GM19328 (cell line): ENCODE measurements around the gene CLDN5.

Source experiments
- ATAC-seq: cut with Tn5 transposase; IDR thresholded peaks from one replicate; pipeline ENCODE4 v1.9.1; 2021; ENCODE audit warnings: mild to moderate bottlenecking, moderate library complexity; ENCODE audit not compliant: unreplicated experiment

The CLDN5 gene

GRCh38 chr22:19506212-19506611, 18.0 kb downstream of the CLDN5 start:
- no peak for ATAC-seq

GRCh38 chr22:19505735-19506126, 18.5 kb downstream of the CLDN5 start:
- ATAC-seq: no peak

GRCh38 chr22:19504900-19505734, 19.1 kb downstream of the CLDN5 start:
- ATAC-seq: no peak

- ATAC-seq: no peak
These were observed 20.3 kb downstream of the CLDN5 start for GRCh38 chr22:19503869-19504268.

- no peak for ATAC-seq
These were observed 20.8 kb downstream of the CLDN5 start for GRCh38 chr22:19503367-19503766.

- ATAC-seq: no peak
These were observed 22.2 kb downstream of the CLDN5 start for GRCh38 chr22:19501897-19502447.

GRCh38 chr22:19499880-19500242, 24.3 kb downstream of the CLDN5 start:
- no peak for ATAC-seq

GRCh38 chr22:19499236-19499879, 24.9 kb downstream of the CLDN5 start:
- ATAC-seq: no peak

- ATAC-seq: no peak
These were observed 25.4 kb downstream of the CLDN5 start for GRCh38 chr22:19498866-19499190.

GRCh38 chr22:19498154-19498865, 25.9 kb downstream of the CLDN5 start:
- ATAC-seq: no peak

GRCh38 chr22:19497245-19497644, 27.0 kb downstream of the CLDN5 start:
- ATAC-seq: no peak

- no peak for ATAC-seq
These were observed 27.9 kb downstream of the CLDN5 start for GRCh38 chr22:19496324-19496630.

GRCh38 chr22:19495562-19496323, 28.5 kb downstream of the CLDN5 start:
- no peak for ATAC-seq

GRCh38 chr22:19494676-19495173, 29.5 kb downstream of the CLDN5 start:
- ATAC-seq: no peak

- ATAC-seq: no peak
These were observed 30.1 kb downstream of the CLDN5 start for GRCh38 chr22:19494001-19494560.

GRCh38 chr22:19492504-19493174, 31.6 kb downstream of the CLDN5 start:
- ATAC-seq: no peak

GRCh38 chr22:19490628-19491230, 33.5 kb downstream of the CLDN5 start:
- ATAC-seq: no peak

- ATAC-seq: no peak
These were observed 35.0 kb downstream of the CLDN5 start for GRCh38 chr22:19488884-19489843.

GRCh38 chr22:19488285-19488684, 35.9 kb downstream of the CLDN5 start:
- ATAC-seq: no peak
